ES-I3 (cell line): ENCODE data around the gene SPCS2.

Experiments
- H3K36me3 ChIP-seq: 2 replicates; pipeline ENCODE4 v1.6.1; 2013; ENCODE audit warnings: mild to moderate bottlenecking, low read length, control low read depth, moderate library complexity; ENCODE audit not compliant: insufficient read depth
- H3K4me1 ChIP-seq: 2 replicates; pipeline ENCODE4 v1.6.1; 2013; ENCODE audit warnings: mild to moderate bottlenecking, control low read depth, low read length; ENCODE audit not compliant: insufficient read depth
- H3K9ac ChIP-seq: 2 replicates; pipeline ENCODE4 v1.6.1; 2013; ENCODE audit warnings: low read depth, mild to moderate bottlenecking, low read length, moderate library complexity
- H3K9me3 ChIP-seq: 2 replicates; pipeline ENCODE4 v1.6.1; 2013; ENCODE audit warnings: mild to moderate bottlenecking, low read length, moderate library complexity; ENCODE audit not compliant: control insufficient read depth, insufficient read depth

SPCS2 gene

DNA sequence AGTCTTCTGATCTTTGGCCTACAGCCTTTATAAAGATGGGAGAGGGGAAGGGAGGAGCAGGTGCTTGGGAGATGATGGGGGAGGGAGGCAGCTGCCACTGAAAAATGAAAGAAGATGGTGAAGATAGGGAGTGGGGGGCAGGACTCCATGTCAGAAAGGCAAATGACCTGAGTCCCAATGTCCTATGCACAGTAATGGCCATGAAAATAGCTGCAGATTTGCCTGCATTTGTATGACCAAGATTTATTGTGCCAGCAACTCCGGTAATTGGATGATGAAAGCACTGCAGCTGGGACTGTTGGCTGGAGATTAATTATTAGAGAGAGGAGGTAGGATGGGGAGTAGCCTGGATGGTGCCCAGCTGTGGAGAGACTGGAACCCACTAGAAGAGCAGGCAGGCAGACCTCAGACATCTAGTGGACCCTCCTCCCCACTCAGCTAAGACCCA, 75.7 kb downstream of the SPCS2 start:
- Histone ChIP-seq H3K9ac (no peak overlapping the region), H3K4me1 (peaks cover 4% of the 10 kb centered on the region), H3K36me3 (no peaks in the 10 kb centered on the region), H3K9me3 (no peaks in the 10 kb centered on the region; the same call in 1 of the 2 replicates)

- H3K36me3 ChIP-seq: no peaks in the 10 kb centered on the region
- H3K9ac ChIP-seq: no peak overlapping the region
Measured at GRCh38 chr11:75025561-75025960, 76.5 kb downstream of the SPCS2 start.

GRCh38 chr11:75028321-75028720, 79.3 kb downstream of the SPCS2 start:
- no peaks in the 10 kb centered on the region for H3K9me3 ChIP-seq
- no peaks in the 10 kb centered on the region for H3K36me3 ChIP-seq
- no peak overlapping the region for H3K9ac ChIP-seq
- H3K4me1 ChIP-seq: no peaks in the 10 kb centered on the region; the same call in 1 of the 2 replicates

More at GRCh38 chr11:75025561-75025960, 76.5 kb downstream of the SPCS2 start:
- Histone ChIP-seq H3K9me3 (no peaks in the 10 kb centered on the region), H3K4me1 (peaks cover 4% of the 10 kb centered on the region)
